Sigmoid colon (tissue), 3 donors: ENCODE data around the gene FLT1.

Experiments used
- CTCF ChIP-seq, 4 experiments: fragments of 450-650 bp in 3 of 4; fragments of 200-600 bp in 1 of 4; IDR thresholded peaks; one replicate each; pipeline ENCODE4 v1.5.1; 2016 to 2019; ENCODE audit warnings: antibody characterized with exemption in 4 of 4, mild to moderate bottlenecking in 3 of 4, moderate library complexity in 2 of 4
- POLR2A ChIP-seq, 2 donors: fragments of 450-650 bp; IDR thresholded peaks; one replicate each; pipeline ENCODE4 v1.6.1; 2016; ENCODE audit warnings: antibody characterized with exemption in 2 of 2, mild to moderate bottlenecking in 2 of 2, moderate library complexity in 2 of 2

- no peak for TF ChIP-seq POLR2A (IDR thresholded peaks at IDR 0.05)
- no peak for TF ChIP-seq CTCF (IDR thresholded peaks at IDR 0.05)
Measured at GRCh38 chr13:28494778-28495537, at the start of gene FLT1.
